ENCODE data around the gene CACNB4.
"Not testable (repeated sequence)": the region's sequence is repeated elsewhere in the genome, so short reads cannot be mapped to it uniquely, and the experiment has no call there.

GRCh38 chr2:152021001-152021400 is 77.8 kb downstream of the CACNB4 start:
- TF ChIP-seq CTCF (IDR thresholded peaks at IDR 0.05; ENCODE audit: low read length); EZH2 (IDR thresholded peaks at IDR 0.05; ENCODE audit: borderline replicate concordance, low read length): not testable (repeated sequence)
